HEK293 (cell line): ENCODE data around the gene RLN2.

Experiments used
- CTCF ChIA-PET: fragments of 350-600 bp; formaldehyde crosslinking; extraction: SDS; loops from one replicate; lab custom pipeline; 2021; ENCODE audit warnings: antibody characterized with exemption; lab: Yijun Ruan, JAX
- POLR2A ChIA-PET: fragments of 300-600 bp; formaldehyde crosslinking; extraction: SDS; loops from one replicate; lab custom pipeline; 2020; ENCODE audit warnings: antibody characterized with exemption, inconsistent platforms; lab: Yijun Ruan, JAX
- H3K27ac ChIP-seq: fragments of 200-500 bp; sonication (Bioruptor generic); 2 replicates; pipeline ENCODE4 v1.5.1; 2014; ENCODE audit warnings: low read depth, low read length, control low read depth, inconsistent platforms; ENCODE audit errors: extremely low read depth
- H3K36me3 ChIP-seq, 2 experiments: fragments of 200-500 bp in 1 of 2; sonication (Bioruptor generic) in 1 of 2; 1 replicate in 1 of 2; 2 replicates in 1 of 2; pipeline ENCODE4 v1.5.1; 2014 to 2017; ENCODE audit warnings: inconsistent platforms in 2 of 2, low read length in 2 of 2; ENCODE audit not compliant: control insufficient read depth in 2 of 2, insufficient read depth in 1 of 2
- H3K4me1 ChIP-seq: fragments of 200-500 bp; sonication (Bioruptor generic); 2 replicates; pipeline ENCODE4 v1.5.1; 2014; ENCODE audit warnings: mild to moderate bottlenecking, low read length, inconsistent platforms; ENCODE audit not compliant: control insufficient read depth, insufficient read depth
- H3K4me3 ChIP-seq: 2 replicates; pipeline ENCODE4 v1.5.1; 2011; ENCODE audit warnings: low read depth, mild to moderate bottlenecking, control low read depth, low read length, moderate library complexity
- H3K9me3 ChIP-seq: fragments of 200-500 bp; sonication (Bioruptor generic); 2 replicates; pipeline ENCODE4 v1.5.1; 2014; ENCODE audit warnings: low read depth, low read length, inconsistent platforms; ENCODE audit not compliant: control insufficient read depth, insufficient read depth
- BCL11A ChIP-seq: fragments of 450-650 bp; formaldehyde crosslinking; IDR thresholded peaks from 2 replicates; pipeline ENCODE4 v1.5.1; 2016; ENCODE audit warnings: low read depth, missing biosample characterization, missing genetic modification characterization
- FEZF1 ChIP-seq: fragments of 450-650 bp; formaldehyde crosslinking; IDR thresholded peaks from 2 replicates; pipeline ENCODE4 v1.5.1; 2016; ENCODE audit warnings: missing biosample characterization, missing genetic modification characterization
- GLI4 ChIP-seq: fragments of 450-650 bp; formaldehyde crosslinking; IDR thresholded peaks from 2 replicates; pipeline ENCODE4 v1.5.1; 2016; ENCODE audit warnings: missing biosample characterization, missing genetic modification characterization
- GLIS2 ChIP-seq: fragments of 450-650 bp; formaldehyde crosslinking; IDR thresholded peaks from 2 replicates; pipeline ENCODE4 v1.5.1; 2016; ENCODE audit warnings: missing biosample characterization, missing genetic modification characterization
- MZF1 ChIP-seq: fragments of 450-650 bp; formaldehyde crosslinking; IDR thresholded peaks from 2 replicates; pipeline ENCODE4 v1.5.1; 2017; ENCODE audit warnings: missing biosample characterization, missing genetic modification characterization, borderline replicate concordance
- OSR2 ChIP-seq: fragments of 450-650 bp; formaldehyde crosslinking; IDR thresholded peaks from 2 replicates; pipeline ENCODE4 v1.5.1; 2016; ENCODE audit warnings: missing biosample characterization, missing genetic modification characterization
- TRIM28 ChIP-seq: IDR thresholded peaks from 2 replicates; pipeline ENCODE4 v1.6.1; 2011; ENCODE audit warnings: low read length, control low read depth, borderline replicate concordance
- YY2 ChIP-seq: fragments of 450-650 bp; formaldehyde crosslinking; IDR thresholded peaks from 2 replicates; pipeline ENCODE4 v1.5.1; 2016; ENCODE audit warnings: missing biosample characterization, missing genetic modification characterization
- ZNF239 ChIP-seq: fragments of 450-650 bp; formaldehyde crosslinking; IDR thresholded peaks from 2 replicates; pipeline ENCODE4 v1.5.1; 2016; ENCODE audit warnings: missing biosample characterization, missing genetic modification characterization
- ZNF248 ChIP-seq: fragments of 450-650 bp; formaldehyde crosslinking; IDR thresholded peaks from 2 replicates; pipeline ENCODE4 v1.5.1; 2017; ENCODE audit warnings: missing biosample characterization, missing genetic modification characterization
- ZNF404 ChIP-seq: fragments of 450-650 bp; formaldehyde crosslinking; IDR thresholded peaks from 2 replicates; pipeline ENCODE4 v1.5.1; 2017; ENCODE audit warnings: missing biosample characterization, missing genetic modification characterization
- ZNF423 ChIP-seq: fragments of 450-650 bp; formaldehyde crosslinking; IDR thresholded peaks from 2 replicates; pipeline ENCODE4 v1.5.1; 2016; ENCODE audit warnings: missing biosample characterization, missing genetic modification characterization
- ZNF521 ChIP-seq: fragments of 450-650 bp; formaldehyde crosslinking; IDR thresholded peaks from 2 replicates; pipeline ENCODE4 v1.5.1; 2017; ENCODE audit warnings: missing biosample characterization, mild to moderate bottlenecking, missing genetic modification characterization
- ZSCAN23 ChIP-seq: fragments of 450-650 bp; formaldehyde crosslinking; IDR thresholded peaks from 2 replicates; pipeline ENCODE4 v1.5.1; 2016; ENCODE audit warnings: missing biosample characterization, missing genetic modification characterization
- TF ChIP-seq, protein P1 (sequence below): fragments of 450-650 bp; IDR thresholded peaks from 2 replicates; pipeline ENCODE4 v1.5.1; 2018; ENCODE audit warnings: missing biosample characterization, mild to moderate bottlenecking, missing genetic modification characterization
- TF ChIP-seq, protein P2 (sequence below): fragments of 450-650 bp; formaldehyde crosslinking; IDR thresholded peaks from 2 replicates; pipeline ENCODE4 v1.5.1; 2016; ENCODE audit warnings: missing biosample characterization, missing genetic modification characterization
- TF ChIP-seq, protein P3 (sequence below): fragments of 450-650 bp; formaldehyde crosslinking; IDR thresholded peaks from 2 replicates; pipeline ENCODE4; 2016; ENCODE audit warnings: missing biosample characterization, missing genetic modification characterization
- TF ChIP-seq, protein P4 (sequence below): fragments of 450-650 bp; formaldehyde crosslinking; IDR thresholded peaks from 2 replicates; pipeline ENCODE4 v1.5.0; 2017; ENCODE audit warnings: missing biosample characterization, missing genetic modification characterization, borderline replicate concordance
- TF ChIP-seq, protein P5 (sequence below): sonication (generic); formaldehyde crosslinking; IDR thresholded peaks from 2 replicates; pipeline ENCODE4 v1.8.1; 2022; ENCODE audit warnings: mild to moderate bottlenecking, moderate library complexity, missing genetic modification reagents
- TF ChIP-seq, protein P6 (sequence below): fragments of 450-650 bp; formaldehyde crosslinking; IDR thresholded peaks from 2 replicates; pipeline ENCODE4 v1.5.1; 2016; ENCODE audit warnings: missing biosample characterization, missing genetic modification characterization
- TF ChIP-seq, protein P7 (sequence below): fragments of 450-650 bp; formaldehyde crosslinking; IDR thresholded peaks from 2 replicates; pipeline ENCODE4 v1.5.1; 2016; ENCODE audit warnings: missing biosample characterization, missing genetic modification characterization
- TF ChIP-seq, protein P8 (sequence below): fragments of 450-650 bp; formaldehyde crosslinking; IDR thresholded peaks from 2 replicates; pipeline ENCODE4 v1.5.1; 2016; ENCODE audit warnings: missing biosample characterization, missing genetic modification characterization

The RLN2 gene

DNA sequence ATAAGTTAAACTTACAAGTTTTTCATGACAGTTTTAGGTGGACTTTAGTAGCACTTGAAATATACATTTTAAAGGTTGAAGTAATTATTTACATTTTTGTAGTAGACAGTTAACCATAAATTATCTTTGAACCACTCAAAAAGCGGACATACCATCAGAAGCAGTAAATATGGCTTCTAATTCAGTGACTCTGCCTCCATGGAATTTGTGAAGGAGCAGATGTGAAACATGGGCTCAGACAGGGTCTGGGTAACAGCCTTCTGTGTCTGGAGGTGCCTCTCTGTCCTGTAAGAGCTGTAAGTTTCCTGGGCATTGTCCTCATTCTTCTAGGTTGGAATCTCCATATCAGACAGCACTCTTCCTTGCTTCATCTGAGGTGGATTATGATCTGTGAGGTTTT is 12.4 kb downstream of the RLN2 start (continued):
- TF ChIP-seq, protein P1, sequence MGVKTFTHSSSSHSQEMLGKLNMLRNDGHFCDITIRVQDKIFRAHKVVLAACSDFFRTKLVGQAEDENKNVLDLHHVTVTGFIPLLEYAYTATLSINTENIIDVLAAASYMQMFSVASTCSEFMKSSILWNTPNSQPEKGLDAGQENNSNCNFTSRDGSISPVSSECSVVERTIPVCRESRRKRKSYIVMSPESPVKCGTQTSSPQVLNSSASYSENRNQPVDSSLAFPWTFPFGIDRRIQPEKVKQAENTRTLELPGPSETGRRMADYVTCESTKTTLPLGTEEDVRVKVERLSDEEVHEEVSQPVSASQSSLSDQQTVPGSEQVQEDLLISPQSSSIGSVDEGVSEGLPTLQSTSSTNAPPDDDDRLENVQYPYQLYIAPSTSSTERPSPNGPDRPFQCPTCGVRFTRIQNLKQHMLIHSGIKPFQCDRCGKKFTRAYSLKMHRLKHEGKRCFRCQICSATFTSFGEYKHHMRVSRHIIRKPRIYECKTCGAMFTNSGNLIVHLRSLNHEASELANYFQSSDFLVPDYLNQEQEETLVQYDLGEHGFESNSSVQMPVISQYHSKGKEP (tag by site-specific recombination): no peak

DNA sequence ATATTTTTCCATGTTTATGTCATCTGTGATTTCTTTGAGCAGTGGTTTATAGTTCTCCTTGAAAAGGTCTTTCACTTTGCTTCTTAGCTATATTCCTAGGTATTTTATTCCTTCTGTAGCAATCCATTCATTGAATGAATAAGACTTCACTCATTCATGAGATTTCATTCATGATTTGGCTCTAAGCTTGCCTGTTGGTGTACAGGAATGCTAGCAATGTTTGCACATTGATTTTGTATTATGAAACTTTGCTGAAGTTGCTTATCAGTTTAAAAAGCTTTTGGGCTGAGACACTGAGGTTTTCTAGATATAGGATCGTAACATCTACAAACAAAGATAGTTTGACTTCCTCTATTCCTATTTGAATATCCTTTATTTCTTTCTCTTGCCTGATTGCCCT is 15.9 kb downstream of the RLN2 start:
- no peaks in the 10 kb centered on the region for H3K4me1 ChIP-seq
- H3K4me3 ChIP-seq: no peak overlapping the region
- TF ChIP-seq, protein P2, sequence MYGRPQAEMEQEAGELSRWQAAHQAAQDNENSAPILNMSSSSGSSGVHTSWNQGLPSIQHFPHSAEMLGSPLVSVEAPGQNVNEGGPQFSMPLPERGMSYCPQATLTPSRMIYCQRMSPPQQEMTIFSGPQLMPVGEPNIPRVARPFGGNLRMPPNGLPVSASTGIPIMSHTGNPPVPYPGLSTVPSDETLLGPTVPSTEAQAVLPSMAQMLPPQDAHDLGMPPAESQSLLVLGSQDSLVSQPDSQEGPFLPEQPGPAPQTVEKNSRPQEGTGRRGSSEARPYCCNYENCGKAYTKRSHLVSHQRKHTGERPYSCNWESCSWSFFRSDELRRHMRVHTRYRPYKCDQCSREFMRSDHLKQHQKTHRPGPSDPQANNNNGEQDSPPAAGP (tag by site-specific recombination): no peak
- TF ChIP-seq, protein P3, sequence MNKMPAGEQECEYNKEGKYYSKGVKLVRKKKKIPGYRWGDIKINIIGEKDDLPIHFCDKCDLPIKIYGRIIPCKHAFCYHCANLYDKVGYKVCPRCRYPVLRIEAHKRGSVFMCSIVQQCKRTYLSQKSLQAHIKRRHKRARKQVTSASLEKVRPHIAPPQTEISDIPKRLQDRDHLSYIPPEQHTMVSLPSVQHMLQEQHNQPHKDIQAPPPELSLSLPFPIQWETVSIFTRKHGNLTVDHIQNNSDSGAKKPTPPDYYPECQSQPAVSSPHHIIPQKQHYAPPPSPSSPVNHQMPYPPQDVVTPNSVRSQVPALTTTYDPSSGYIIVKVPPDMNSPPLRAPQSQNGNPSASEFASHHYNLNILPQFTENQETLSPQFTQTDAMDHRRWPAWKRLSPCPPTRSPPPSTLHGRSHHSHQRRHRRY (tag by site-specific recombination): no peak
- no peak for TF ChIP-seq TRIM28
- TF ChIP-seq MZF1 (tag by site-specific recombination): no peak
- no peak for TF ChIP-seq ZSCAN23
- TF ChIP-seq, protein P4, sequence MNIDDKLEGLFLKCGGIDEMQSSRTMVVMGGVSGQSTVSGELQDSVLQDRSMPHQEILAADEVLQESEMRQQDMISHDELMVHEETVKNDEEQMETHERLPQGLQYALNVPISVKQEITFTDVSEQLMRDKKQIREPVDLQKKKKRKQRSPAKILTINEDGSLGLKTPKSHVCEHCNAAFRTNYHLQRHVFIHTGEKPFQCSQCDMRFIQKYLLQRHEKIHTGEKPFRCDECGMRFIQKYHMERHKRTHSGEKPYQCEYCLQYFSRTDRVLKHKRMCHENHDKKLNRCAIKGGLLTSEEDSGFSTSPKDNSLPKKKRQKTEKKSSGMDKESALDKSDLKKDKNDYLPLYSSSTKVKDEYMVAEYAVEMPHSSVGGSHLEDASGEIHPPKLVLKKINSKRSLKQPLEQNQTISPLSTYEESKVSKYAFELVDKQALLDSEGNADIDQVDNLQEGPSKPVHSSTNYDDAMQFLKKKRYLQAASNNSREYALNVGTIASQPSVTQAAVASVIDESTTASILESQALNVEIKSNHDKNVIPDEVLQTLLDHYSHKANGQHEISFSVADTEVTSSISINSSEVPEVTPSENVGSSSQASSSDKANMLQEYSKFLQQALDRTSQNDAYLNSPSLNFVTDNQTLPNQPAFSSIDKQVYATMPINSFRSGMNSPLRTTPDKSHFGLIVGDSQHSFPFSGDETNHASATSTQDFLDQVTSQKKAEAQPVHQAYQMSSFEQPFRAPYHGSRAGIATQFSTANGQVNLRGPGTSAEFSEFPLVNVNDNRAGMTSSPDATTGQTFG (tag by site-specific recombination): no peak
- no peak for TF ChIP-seq ZNF423 (tag by site-specific recombination)
- no peak for TF ChIP-seq YY2
- TF ChIP-seq BCL11A (tag by site-specific recombination): no peak
- no peak for TF ChIP-seq ZNF521
- no peak for TF ChIP-seq OSR2 (tag by site-specific recombination)
- no peak for TF ChIP-seq GLI4 (tag by site-specific recombination)
- TF ChIP-seq ZNF248: no peak
- TF ChIP-seq, protein P5, sequence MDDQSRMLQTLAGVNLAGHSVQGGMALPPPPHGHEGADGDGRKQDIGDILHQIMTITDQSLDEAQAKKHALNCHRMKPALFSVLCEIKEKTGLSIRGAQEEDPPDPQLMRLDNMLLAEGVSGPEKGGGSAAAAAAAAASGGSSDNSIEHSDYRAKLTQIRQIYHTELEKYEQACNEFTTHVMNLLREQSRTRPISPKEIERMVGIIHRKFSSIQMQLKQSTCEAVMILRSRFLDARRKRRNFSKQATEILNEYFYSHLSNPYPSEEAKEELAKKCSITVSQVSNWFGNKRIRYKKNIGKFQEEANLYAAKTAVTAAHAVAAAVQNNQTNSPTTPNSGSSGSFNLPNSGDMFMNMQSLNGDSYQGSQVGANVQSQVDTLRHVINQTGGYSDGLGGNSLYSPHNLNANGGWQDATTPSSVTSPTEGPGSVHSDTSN (CRISPR knock-in tag): no peak
- TF ChIP-seq FEZF1 (tag by site-specific recombination): no peak
- TF ChIP-seq GLIS2 (tag by site-specific recombination): no peak
- no peak for TF ChIP-seq ZNF404 (tag by site-specific recombination)
- POLR2A ChIA-PET: no interaction called here
- no peaks in the 10 kb centered on the region for H3K9me3 ChIP-seq
- CTCF ChIA-PET: interaction anchor here (0.5 to 0.6 kb wide), 3 partner anchors 24 to 1381 kb away, joined by 3 to 7 read pairs (median 3); no protein-coding TSS in a partner anchor
- H3K36me3 ChIP-seq: no peaks in the 10 kb centered on the region
- H3K27ac ChIP-seq: no peak overlapping the region

DNA sequence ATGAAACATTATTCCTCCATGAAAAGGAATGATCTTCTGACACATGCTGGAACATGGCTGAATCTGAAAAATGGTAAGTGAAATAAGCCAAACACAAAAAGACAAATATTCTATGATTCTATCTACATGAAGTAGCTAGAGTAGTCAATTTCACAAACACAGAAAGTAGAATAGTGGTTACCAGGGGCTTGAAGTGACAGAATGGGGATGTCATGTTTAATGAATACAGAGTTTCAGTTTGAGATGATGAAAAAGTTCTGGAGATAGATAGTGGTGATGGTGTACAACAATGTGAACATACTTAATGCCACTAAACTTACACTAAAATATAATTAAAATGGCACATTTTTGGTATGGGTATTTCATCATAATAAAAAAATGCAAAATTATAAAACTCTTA is 18.3 kb downstream of the RLN2 start:
- H3K27ac ChIP-seq: no peak overlapping the region
- POLR2A ChIA-PET: no interaction called here
- no peak overlapping the region for H3K4me3 ChIP-seq
- H3K4me1 ChIP-seq: no peaks in the 10 kb centered on the region
- CTCF ChIA-PET: interaction anchor here (0.6 to 0.7 kb wide), 2 partner anchors 24 to 100 kb away, joined by 3 read pairs; no protein-coding TSS in a partner anchor
- no peaks in the 10 kb centered on the region for H3K36me3 ChIP-seq
- H3K9me3 ChIP-seq: no peaks in the 10 kb centered on the region
- no peak for TF ChIP-seq ZNF239 (tag by site-specific recombination)
- TF ChIP-seq, protein P6, sequence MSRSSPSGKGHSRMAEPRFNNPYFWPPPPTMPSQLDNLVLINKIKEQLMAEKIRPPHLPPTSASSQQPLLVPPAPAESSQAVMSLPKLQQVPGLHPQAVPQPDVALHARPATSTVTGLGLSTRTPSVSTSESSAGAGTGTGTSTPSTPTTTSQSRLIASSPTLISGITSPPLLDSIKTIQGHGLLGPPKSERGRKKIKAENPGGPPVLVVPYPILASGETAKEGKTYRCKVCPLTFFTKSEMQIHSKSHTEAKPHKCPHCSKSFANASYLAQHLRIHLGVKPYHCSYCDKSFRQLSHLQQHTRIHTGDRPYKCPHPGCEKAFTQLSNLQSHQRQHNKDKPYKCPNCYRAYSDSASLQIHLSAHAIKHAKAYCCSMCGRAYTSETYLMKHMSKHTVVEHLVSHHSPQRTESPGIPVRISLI (tag by site-specific recombination): no peak
- TF ChIP-seq, protein P7, sequence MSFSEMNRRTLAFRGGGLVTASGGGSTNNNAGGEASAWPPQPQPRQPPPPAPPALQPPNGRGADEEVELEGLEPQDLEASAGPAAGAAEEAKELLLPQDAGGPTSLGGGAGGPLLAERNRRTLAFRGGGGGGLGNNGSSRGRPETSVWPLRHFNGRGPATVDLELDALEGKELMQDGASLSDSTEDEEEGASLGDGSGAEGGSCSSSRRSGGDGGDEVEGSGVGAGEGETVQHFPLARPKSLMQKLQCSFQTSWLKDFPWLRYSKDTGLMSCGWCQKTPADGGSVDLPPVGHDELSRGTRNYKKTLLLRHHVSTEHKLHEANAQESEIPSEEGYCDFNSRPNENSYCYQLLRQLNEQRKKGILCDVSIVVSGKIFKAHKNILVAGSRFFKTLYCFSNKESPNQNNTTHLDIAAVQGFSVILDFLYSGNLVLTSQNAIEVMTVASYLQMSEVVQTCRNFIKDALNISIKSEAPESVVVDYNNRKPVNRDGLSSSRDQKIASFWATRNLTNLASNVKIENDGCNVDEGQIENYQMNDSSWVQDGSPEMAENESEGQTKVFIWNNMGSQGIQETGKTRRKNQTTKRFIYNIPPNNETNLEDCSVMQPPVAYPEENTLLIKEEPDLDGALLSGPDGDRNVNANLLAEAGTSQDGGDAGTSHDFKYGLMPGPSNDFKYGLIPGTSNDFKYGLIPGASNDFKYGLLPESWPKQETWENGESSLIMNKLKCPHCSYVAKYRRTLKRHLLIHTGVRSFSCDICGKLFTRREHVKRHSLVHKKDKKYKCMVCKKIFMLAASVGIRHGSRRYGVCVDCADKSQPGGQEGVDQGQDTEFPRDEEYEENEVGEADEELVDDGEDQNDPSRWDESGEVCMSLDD (tag by site-specific recombination): no peak
- TF ChIP-seq, protein P8, sequence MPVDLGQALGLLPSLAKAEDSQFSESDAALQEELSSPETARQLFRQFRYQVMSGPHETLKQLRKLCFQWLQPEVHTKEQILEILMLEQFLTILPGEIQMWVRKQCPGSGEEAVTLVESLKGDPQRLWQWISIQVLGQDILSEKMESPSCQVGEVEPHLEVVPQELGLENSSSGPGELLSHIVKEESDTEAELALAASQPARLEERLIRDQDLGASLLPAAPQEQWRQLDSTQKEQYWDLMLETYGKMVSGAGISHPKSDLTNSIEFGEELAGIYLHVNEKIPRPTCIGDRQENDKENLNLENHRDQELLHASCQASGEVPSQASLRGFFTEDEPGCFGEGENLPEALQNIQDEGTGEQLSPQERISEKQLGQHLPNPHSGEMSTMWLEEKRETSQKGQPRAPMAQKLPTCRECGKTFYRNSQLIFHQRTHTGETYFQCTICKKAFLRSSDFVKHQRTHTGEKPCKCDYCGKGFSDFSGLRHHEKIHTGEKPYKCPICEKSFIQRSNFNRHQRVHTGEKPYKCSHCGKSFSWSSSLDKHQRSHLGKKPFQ: no peak
